Mesenchymal stem cell (in vitro differentiated cells and primary cell): ENCODE results near the gene ADAD2.

Source experiments
- DNase-seq: peaks from one replicate; pipeline ENCODE4 v3.0.0-alpha.2; 2013
- H2AFZ ChIP-seq: one replicate; pipeline ENCODE4 v1.6.1; 2013; ENCODE audit warnings: low read depth, mild to moderate bottlenecking, control low read depth, inconsistent platforms, low read length, moderate library complexity
- H2AK5ac ChIP-seq: 2 replicates; pipeline ENCODE4 v1.6.1; 2013; ENCODE audit warnings: low read length, moderate library complexity, mild to moderate bottlenecking, inconsistent platforms; ENCODE audit not compliant: severe bottlenecking
- H2BK120ac ChIP-seq: one replicate; pipeline ENCODE4 v1.6.1; 2013; ENCODE audit warnings: low read depth, mild to moderate bottlenecking, inconsistent platforms, low read length, moderate library complexity
- H2BK12ac ChIP-seq, 2 experiments: one replicate each; pipeline ENCODE4 v1.6.1; 2013; ENCODE audit warnings: inconsistent platforms in 2 of 2, low read length in 2 of 2, mild to moderate bottlenecking in 2 of 2, moderate library complexity in 2 of 2, control low read depth in 1 of 2
- H2BK15ac ChIP-seq: one replicate; pipeline ENCODE4 v1.6.1; 2013; ENCODE audit warnings: mild to moderate bottlenecking, low read depth, inconsistent platforms; ENCODE audit not compliant: poor library complexity, severe bottlenecking
- H2BK5ac ChIP-seq: 2 replicates; pipeline ENCODE4 v1.6.1; 2013; ENCODE audit warnings: low read depth, mild to moderate bottlenecking, low read length, control low read depth, inconsistent platforms; ENCODE audit not compliant: poor library complexity, severe bottlenecking
- H3K14ac ChIP-seq, 2 experiments: one replicate each; pipeline ENCODE4 v1.6.1; 2013; ENCODE audit warnings: inconsistent platforms in 2 of 2, low read length in 2 of 2, control low read depth in 1 of 2, mild to moderate bottlenecking in 1 of 2, moderate library complexity in 1 of 2
- H3K18ac ChIP-seq, 2 experiments: one replicate each; pipeline ENCODE4 v1.6.1; 2013; ENCODE audit warnings: inconsistent platforms in 2 of 2, low read length in 2 of 2, control low read depth in 1 of 2, low read depth in 1 of 2, mild to moderate bottlenecking in 1 of 2
- H3K23ac ChIP-seq, 2 experiments: one replicate each; pipeline ENCODE4 v1.6.1; 2013; ENCODE audit warnings: inconsistent platforms in 2 of 2, low read length in 2 of 2, mild to moderate bottlenecking in 2 of 2, moderate library complexity in 2 of 2, control low read depth in 1 of 2
- H3K27ac ChIP-seq: 2 replicates; pipeline ENCODE4 v1.5.1; 2013; ENCODE audit warnings: mild to moderate bottlenecking, moderate library complexity, low read length, control low read depth, inconsistent platforms; ENCODE audit not compliant: poor library complexity, severe bottlenecking
- H3K27me3 ChIP-seq, 2 experiments: 2 replicates each; pipeline versions ENCODE4 v1.6.1 to v1.7.0; 2013; ENCODE audit warnings: low read length in 2 of 2, mild to moderate bottlenecking in 2 of 2, moderate library complexity in 2 of 2, control low read depth in 1 of 2, inconsistent platforms in 1 of 2; ENCODE audit not compliant: control insufficient read depth in 1 of 2, insufficient read depth in 1 of 2
- H3K36me3 ChIP-seq, 2 experiments: 2 replicates each; pipeline versions ENCODE4 v1.6.1 to v1.7.0; 2013; ENCODE audit warnings: low read length in 2 of 2, control low read depth in 1 of 2, inconsistent platforms in 1 of 2, low read depth in 1 of 2, mild to moderate bottlenecking in 1 of 2; ENCODE audit not compliant: insufficient read depth in 2 of 2, control insufficient read depth in 1 of 2
- H3K4ac ChIP-seq, 2 experiments: one replicate each; pipeline ENCODE4 v1.6.1; 2013; ENCODE audit warnings: inconsistent platforms in 2 of 2, low read length in 2 of 2, mild to moderate bottlenecking in 2 of 2, moderate library complexity in 2 of 2, control low read depth in 1 of 2, low read depth in 1 of 2
- H3K4me1 ChIP-seq: 2 replicates; pipeline ENCODE4 v1.6.1; 2013; ENCODE audit warnings: low read depth, low read length, control low read depth; ENCODE audit not compliant: control insufficient read depth, insufficient read depth
- H3K4me2 ChIP-seq: 2 replicates; pipeline ENCODE4 v1.6.1; 2013; ENCODE audit warnings: low read length, mild to moderate bottlenecking, inconsistent platforms; ENCODE audit not compliant: poor library complexity, severe bottlenecking
- H3K4me3 ChIP-seq, 2 experiments: 2 replicates each; pipeline versions ENCODE4 v1.5.1 to v1.7.0; 2013; ENCODE audit warnings: low read length in 2 of 2, mild to moderate bottlenecking in 2 of 2, control low read depth in 1 of 2, low read depth in 1 of 2; ENCODE audit not compliant: insufficient read depth in 1 of 2
- H3K79me1 ChIP-seq: replicated peaks from 2 replicates; pipeline ENCODE4 v1.6.1; 2013; ENCODE audit warnings: mild to moderate bottlenecking, control low read depth, low read length, inconsistent platforms; ENCODE audit not compliant: poor library complexity, severe bottlenecking
- H3K9ac ChIP-seq: 2 replicates; pipeline ENCODE4 v1.7.0; 2013; ENCODE audit warnings: mild to moderate bottlenecking, low read length, moderate library complexity
- H3K9me3 ChIP-seq: 2 replicates; pipeline ENCODE4 v1.7.0; 2013; ENCODE audit warnings: mild to moderate bottlenecking, low read length; ENCODE audit not compliant: control insufficient read depth
- H4K8ac ChIP-seq: one replicate; pipeline ENCODE4 v1.6.1; 2013; ENCODE audit warnings: inconsistent platforms, mild to moderate bottlenecking, low read length, moderate library complexity
- H4K91ac ChIP-seq: one replicate; pipeline ENCODE4 v1.6.1; 2013; ENCODE audit warnings: mild to moderate bottlenecking, low read length, inconsistent platforms
- WGBS: methylation state at CpG from one replicate; pipeline ENCODE4 v1.1.7; 2013; ENCODE audit warnings: mixed read lengths; 5-methylcytosine and 5-hydroxymethylcytosine counted together

The ADAD2 gene

DNA sequence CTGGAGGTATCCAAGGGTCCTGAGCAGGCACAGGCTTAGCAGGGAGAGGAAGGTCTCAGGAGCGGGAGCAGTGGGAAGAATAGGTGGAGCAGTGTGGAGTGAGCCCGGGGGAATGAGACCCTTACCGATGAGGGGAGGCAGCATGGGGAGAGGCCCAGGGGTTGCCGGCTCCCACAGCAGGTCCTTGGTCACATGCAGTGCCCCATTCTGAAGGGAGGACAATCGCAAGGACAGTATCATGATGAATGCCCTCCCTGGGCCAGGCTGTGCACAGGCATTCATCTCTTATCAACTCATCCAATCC lies 7.4 kb upstream of the ADAD2 start:
- no peaks in the 10 kb centered on the region for H3K27me3 ChIP-seq
- no peak for DNase-seq
- H3K27ac ChIP-seq: no peak overlapping the region
- H3K14ac ChIP-seq: no peak overlapping the region
- no peak overlapping the region for H2BK12ac ChIP-seq
- no peak overlapping the region for H2BK15ac ChIP-seq
- no peak overlapping the region for H3K4me3 ChIP-seq
- H3K4ac ChIP-seq: no peak overlapping the region
- no peak overlapping the region for H2AFZ ChIP-seq
- H4K8ac ChIP-seq: no peak overlapping the region
- no peak overlapping the region for H3K9ac ChIP-seq
- peaks cover 57 to 68% of the 10 kb centered on the region in 2 experiments for H3K36me3 ChIP-seq
- H4K91ac ChIP-seq: no peak overlapping the region
- no peak overlapping the region for H2BK120ac ChIP-seq
- H2BK5ac ChIP-seq: no peak overlapping the region
- peaks cover 5% of the 10 kb centered on the region for H3K4me1 ChIP-seq
- no peak overlapping the region for H3K18ac ChIP-seq
- no peak overlapping the region for H2AK5ac ChIP-seq
- H3K9me3 ChIP-seq: no peaks in the 10 kb centered on the region
- no peak overlapping the region for H3K23ac ChIP-seq
- H3K4me2 ChIP-seq: no peak overlapping the region
- peaks cover 48% of the 10 kb centered on the region for H3K79me1 ChIP-seq
- 97% methylated on average over 5 of the region's 5 CpGs for WGBS

DNA sequence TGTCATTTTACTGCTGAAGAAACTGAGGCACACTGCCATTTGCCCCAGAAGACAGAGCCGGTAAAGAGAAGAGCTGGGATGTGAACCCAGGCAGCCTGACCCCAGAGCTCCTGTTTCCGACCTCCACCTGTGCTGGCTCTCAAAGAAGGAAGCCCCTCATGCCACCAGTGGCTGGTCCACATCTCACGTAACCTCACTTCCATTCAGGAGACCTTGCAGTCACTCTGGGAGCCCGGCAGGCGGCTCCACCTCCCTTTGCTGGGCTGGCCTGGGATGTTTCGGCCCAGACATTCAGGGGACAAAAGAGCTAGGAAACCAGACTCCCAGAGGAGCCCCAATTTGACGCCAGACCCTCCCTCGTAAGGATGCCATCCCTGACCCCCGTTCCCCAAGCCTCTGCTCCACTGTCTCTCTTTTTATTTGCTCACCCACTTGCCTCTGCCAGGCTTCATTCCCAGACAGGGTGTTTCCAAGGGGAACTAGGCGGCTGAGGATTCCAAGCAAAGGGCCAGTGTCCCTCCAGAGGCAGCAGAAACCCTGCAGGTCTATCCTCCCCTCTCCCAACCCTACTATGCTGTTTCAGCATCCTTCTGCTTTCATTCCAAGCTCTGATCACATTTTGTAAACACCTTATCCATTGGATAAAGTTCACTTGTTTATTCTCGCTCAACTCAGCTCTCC lies 6.9 kb upstream of the ADAD2 start:
- Histone ChIP-seq H3K79me1 (peaks cover 48% of the 10 kb centered on the region), H3K27me3 (no peaks in the 10 kb centered on the region), H2BK5ac (no peak overlapping the region), H2BK120ac (no peak overlapping the region), H3K27ac (no peak overlapping the region), H3K9me3 (no peaks in the 10 kb centered on the region), H3K4me1 (peaks cover 5% of the 10 kb centered on the region), H3K4ac (no peak overlapping the region), H3K4me3 (no peak overlapping the region), H3K9ac (no peak overlapping the region), H3K4me2 (no peak overlapping the region), H3K23ac (no peak overlapping the region), H3K18ac (no peak overlapping the region), H3K14ac (no peak overlapping the region), H2BK12ac (no peak overlapping the region), H2AK5ac (no peak overlapping the region), H2BK15ac (no peak overlapping the region), H2AFZ (no peak overlapping the region), H4K91ac (no peak overlapping the region), H3K36me3 (peaks cover 52 to 63% of the 10 kb centered on the region in 2 experiments), H4K8ac (no peak overlapping the region)
- no peak for DNase-seq
- WGBS: 98% methylated on average over 11 of the region's 11 CpGs

DNA sequence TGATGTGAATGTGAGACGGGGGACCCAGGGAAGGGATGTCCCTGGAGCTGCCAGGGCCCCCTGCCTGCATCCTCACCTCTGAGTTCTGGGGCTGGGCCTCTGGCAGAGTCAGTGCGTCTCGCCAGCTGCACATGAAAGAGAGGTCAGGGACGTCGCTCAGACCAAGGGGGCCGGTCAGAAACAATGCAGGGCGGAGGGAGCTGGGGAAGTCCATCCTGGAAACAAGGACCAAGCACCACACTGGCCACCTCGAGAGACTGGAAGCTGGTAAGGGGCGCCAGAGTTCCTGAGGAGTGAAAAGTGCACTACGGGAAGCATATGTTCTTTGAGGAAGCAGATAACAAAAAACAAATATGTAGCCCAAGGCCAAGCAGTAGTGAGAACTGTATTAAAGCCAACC lies 6.2 kb upstream of the ADAD2 start:
- DNase-seq: no peak
- 95% methylated on average over 10 of the region's 10 CpGs for WGBS
- Histone ChIP-seq H3K27me3 (no peaks in the 10 kb centered on the region), H2BK120ac (no peak overlapping the region), H2AFZ (no peak overlapping the region), H3K79me1 (peaks cover 48% of the 10 kb centered on the region), H3K27ac (no peak overlapping the region), H2BK5ac (no peak overlapping the region), H3K36me3 (peaks cover 46 to 55% of the 10 kb centered on the region in 2 experiments), H2BK15ac (no peak overlapping the region), H3K4me3 (no peak overlapping the region), H3K9me3 (no peaks in the 10 kb centered on the region), H3K14ac (no peak overlapping the region), H3K18ac (no peak overlapping the region), H2BK12ac (no peak overlapping the region), H3K4me1 (peaks cover 5% of the 10 kb centered on the region), H3K23ac (no peak overlapping the region), H2AK5ac (no peak overlapping the region), H3K4ac (no peak overlapping the region), H3K4me2 (no peak overlapping the region), H3K9ac (no peak overlapping the region), H4K8ac (no peak overlapping the region), H4K91ac (no peak overlapping the region)

DNA sequence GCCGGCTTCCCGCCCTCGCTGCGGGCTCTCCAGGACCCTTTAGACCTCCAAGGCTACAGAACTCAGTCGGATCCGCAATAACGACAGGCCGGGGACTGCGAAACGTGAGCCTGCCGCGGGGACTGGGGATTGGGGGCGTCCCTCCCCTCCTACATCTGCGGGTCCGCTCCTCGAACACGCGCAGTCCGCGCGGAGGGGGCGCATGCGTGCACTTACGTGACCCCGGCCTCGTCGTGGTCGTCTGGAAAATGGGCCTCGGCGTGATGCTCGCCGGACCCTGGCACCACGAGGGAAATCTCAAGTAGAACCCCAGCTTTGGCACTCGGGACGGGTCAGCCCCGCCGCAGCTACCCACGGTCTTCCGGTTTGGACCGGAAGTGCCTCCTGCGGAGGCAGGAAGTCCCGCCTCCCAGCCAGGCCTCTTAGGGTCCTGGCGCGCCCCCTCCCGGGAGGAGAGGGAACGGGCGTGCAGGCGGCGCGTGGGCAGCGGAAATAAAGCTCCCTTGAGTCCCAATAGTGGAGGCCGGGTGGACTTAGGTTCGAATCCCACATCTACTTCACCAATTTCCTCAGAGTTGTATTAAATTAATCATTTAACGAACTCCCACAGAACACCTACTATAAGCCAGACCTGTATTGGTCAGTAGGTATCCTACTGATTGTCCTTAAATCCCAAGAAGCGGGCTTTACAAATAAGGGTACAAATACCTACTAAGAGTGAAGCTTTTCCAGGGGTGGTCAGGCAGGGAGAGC lies 4.1 kb upstream of the ADAD2 start, which contains the start of gene TAF1C:
TSS of gene TAF1C (minus strand) at position 373 of the 753 bp plus-strand sequence. CDS start 2,069 bp downstream, outside the sequence.
- Histone ChIP-seq H3K9me3 (no peaks in the 10 kb centered on the region), H3K4me2 (peak within 1 kb of the TSS; percentile 89), H4K8ac (peak within 1 kb of the TSS; percentile 93), H3K9ac (peak within 1 kb of the TSS; percentile 95), H3K27ac (no peak within 1 kb of the TSS), H2AK5ac (no peak within 1 kb of the TSS), H2BK12ac (peak within 1 kb of the TSS; percentile 35 to 49), H3K79me1 (peaks cover 37% of the 10 kb centered on the region), H3K27me3 (no peaks in the 10 kb centered on the region), H2AFZ (peak within 1 kb of the TSS; percentile 97), H4K91ac (peak within 1 kb of the TSS; percentile 83), H3K36me3 (peaks cover 30 to 37% of the 10 kb centered on the region in 2 experiments), H2BK120ac (no peak within 1 kb of the TSS), H3K4ac (peak within 1 kb of the TSS; percentile 94 to 95), H2BK15ac (peak within 1 kb of the TSS; percentile 80), H3K18ac (peak within 1 kb of the TSS; percentile 98 to 99), H3K4me1 (peaks cover 7% of the 10 kb centered on the region), H3K14ac (peak within 1 kb of the TSS in 1 of 2 experiments; percentile 99), H3K4me3 (peak within 1 kb of the TSS; percentile 98 to 99), H2BK5ac (peak within 1 kb of the TSS; percentile 79), H3K23ac (peak within 1 kb of the TSS in 1 of 2 experiments; percentile 95)
- DNase-seq: peak; percentile 93
- WGBS: 3% methylated on average over 55 of the region's 55 CpGs
